Stimulated activated CD4-positive, alpha-beta T cell treated with anti-CD3 and anti-CD28 coated beads, Interleukin-2, amount 100 ng/mL, for 48 hours (primary cell): ENCODE results near the gene FBXL19.

Experiments used
- DNase-seq, 2 donors: peaks; one replicate each; pipeline ENCODE4 v3.0.0-alpha.2; 2020

The FBXL19 gene

DNA sequence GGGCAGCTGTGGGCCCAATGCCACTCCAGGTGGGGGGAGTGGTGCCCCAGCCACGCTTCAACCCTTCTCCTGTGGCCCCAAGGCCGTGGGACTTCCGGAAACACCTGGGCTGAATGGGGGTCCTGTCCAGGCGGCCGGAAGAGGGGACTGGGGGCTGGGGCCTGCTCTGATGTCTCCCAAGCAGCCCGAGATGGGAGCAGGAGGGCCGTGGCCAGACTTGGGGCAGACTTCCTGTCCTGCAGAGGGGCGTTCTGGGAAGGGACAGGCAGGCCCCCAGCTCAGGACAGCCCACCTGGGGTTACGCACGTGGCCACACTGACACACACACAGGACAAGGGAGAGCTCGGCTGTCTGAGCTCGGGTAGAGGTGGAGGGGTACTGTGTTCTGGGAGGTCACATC lies 66.7 kb downstream of the FBXL19 start:
- no peak for DNase-seq

DNA sequence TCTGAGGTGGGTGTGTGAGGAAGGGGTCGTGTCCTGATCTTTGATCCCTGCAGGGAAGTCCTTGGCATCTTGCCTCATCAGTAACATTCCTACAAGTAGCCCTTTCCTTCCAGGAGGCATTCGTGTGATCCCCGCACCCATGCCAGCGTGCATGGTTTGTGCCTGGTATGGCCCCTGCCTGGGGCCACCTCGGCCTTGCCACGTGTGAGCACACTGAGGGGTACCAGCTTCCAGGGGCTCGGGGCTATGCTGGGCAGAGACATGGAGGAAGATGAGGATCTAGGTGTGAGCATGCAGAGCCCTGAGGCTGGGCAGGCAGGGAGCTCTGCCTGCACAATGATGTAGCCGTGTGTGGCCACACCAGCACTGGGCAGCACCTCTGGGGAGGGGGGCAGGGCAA lies 67.7 kb downstream of the FBXL19 start:
- no peak for DNase-seq

DNA sequence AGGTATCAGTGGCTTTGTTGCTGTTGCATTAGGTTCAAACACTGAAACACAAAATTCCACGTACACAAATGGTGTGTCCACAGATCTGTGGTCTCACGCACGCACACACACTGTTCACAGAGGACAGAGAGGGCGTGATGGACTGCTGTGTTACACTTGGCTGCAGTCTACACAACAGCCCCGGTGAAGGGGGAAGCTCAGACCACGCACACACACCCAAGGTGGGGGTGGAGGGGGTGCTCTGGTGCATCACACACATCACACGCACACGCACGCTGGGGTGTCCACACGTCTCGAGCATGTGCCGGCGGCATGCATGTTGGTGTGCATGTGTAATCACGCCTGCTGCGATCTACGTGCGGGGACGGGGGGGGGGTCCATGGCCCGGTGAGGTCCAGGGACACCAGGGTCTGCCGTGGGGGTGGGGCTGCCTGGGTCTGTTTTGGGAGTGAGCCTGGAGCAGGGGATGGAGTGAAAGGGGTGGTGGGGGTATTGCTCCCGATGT lies 69.0 kb downstream of the FBXL19 start:
- DNase-seq, result no peak

DNA sequence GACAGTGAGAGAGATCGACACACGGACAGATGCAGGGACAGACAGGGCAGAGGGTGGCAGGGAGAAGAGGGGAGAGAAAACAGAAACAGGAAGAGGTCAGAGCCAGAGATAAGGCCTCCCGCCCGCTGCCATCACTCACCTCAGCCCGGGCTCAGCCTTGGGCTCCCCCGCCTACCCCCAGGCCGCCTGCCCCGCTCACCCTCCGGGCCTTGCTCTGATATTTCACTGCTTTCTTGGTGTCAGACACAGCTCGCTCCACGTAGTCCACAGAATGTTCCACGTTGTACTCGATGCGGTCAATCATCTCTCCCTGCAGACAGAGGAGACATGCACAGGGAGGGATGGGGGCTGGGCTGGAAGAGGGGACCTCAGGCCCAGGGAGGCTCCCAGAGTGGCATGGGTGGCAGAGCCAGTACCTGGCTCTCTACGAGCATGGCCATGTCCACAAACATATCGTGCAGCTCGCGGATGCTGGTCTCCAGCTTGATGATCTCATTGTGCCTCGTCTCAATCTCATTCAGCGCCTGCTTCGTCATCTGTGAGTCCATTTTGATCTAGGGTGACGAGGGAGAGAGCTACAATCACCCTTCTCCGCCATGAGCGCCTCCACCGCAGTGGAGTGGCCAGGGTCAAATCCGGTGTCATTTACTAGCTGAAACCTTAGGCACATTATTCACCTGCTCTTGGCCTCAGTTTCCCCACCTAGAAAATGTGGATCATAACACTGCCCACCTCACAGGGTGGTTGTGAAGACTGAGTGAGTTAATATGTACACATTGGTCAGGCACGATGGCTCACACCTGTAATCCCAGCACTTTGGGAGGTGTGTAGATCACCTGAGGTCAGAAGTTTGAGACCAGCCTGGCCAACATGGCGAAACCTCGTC lies 69.8 kb downstream of the FBXL19 start:
- no peak for DNase-seq

DNA sequence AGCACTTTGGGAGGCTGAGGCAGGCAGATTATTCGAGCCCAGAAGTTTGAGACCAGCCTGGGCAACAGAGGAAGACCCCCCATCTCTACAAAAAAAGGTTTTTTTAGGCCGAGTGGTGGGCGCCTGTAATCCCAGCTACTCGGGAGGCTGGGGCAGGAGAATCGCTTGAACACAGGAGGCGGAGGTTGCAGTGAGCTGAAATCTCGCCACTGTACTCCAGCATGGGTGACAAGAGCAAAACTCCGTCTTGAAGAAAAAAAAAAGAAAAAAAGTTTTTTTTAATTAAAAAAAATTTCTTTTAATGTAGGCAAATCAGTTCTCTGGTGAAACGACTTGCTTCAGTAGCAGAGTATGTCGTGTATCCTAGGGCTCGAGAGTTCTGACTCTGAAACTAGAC lies 72.6 kb downstream of the FBXL19 start:
- no peak for DNase-seq

DNA sequence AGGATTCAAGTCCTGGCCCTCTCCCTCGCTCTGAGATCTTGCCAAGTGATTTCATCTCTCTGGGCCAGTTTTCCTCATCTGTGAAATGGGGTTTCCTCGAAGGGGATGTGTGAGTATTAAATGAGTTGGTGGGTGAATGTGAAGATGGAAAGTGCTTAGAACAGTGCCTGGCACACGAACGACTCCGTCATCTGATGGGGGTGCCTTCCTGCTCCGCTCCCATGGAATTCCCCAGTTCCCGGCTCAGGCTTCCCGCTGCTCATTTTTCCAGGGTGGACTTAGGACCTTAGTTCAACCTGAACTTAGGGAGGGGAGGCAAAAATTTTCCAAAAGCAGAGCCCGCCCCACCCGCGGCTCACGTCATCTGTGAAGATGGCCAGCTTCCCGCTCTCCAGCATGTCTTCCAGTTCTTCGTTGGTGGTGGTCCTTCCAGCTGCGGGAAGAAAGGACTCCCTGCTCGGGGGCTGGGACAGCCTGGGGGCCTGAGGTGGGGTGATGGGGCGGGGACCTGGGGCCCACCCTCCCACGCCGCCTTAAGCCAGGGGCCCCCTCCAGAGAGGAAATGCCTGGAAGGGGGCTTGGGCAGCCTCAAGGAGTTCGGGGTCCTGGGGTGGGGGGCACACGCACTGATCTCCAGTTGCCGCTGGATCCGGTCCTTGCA lies 73.1 kb downstream of the FBXL19 start:
- DNase-seq, result no peak

DNA sequence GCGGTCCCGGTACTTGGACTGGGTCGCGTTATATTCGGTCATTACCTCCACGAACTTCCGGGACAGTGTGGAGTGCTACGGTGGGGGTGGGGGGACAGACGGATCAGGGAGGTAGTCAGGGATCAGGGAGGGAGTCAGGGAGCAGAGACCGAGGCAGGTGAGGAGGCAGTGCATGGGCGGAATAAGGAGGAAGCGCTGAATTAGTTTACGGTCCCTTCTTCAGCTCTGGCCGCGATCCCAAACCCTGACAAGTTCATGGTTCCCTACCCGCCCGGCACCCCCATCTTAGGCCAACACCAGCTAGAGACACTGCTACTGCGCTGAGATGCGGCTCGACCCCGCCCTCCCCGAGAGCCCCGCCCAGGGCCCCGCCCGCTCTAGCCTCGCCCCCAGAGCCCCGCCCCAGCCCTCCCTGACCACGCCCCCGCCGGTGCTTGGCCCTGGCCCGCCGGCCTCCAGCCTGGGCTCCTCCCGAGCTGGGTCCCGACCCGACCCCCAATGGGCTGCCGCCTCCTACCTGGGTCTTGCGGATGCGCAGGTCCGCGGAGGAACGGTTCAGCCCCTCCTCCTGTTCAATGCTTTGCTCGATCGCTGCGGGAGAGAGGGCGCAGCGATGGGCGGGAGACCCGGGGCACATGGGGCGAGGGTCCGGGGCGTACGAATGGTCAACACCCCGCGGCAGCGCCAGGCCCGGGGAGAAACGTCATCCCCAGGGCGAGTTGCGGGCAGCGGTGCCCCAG lies 73.8 kb downstream of the FBXL19 start:
- DNase-seq, result peak; percentile 76 to 86

DNA sequence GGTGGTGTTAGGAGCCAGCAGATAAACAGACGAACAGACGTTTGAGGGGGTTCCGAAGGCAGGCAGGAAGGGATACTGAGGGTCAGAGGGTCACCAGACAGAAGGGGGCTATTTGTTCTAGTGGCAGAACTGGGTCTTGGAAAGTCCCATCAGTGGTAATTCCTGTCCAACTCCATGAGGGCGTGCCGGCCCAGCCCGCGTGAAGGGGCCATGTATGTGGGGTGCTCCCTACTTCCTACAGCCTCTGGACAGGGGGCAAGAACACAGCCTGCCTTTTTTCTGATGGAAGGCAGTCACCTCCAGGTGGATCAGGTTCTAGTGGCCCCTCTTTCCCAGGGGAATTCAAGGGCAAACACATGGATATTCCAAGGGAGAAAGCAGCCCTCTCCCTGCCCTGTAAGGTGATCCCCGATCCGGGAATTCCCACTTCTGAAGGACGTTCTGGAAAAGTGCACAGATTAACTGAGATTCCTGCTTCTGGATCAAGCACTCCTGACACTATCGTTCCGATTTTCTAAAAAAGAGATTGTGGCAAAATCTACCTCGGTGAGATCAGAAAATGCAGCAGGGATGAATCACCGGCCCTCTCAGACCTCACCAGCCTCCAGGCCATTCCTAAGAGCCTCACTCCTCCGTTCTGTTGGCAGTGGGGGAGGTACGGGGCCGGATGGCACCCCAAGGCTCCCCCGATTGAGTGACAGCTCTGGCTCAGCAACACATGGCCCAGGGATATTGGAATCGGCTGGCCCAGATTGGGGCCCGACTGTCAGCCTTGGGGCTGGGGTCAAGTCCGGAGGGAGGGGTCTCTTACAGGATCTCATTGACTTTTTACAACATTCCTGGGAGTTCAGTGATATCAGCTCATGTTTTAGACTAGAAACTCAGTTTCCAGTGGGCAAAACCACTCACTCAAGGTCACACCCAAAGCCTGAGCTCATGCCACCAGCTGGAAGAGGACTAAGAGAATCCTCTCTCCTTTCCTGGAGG lies 74.6 kb downstream of the FBXL19 start:
- no peak for DNase-seq
